Natural killer cell (primary cell): ENCODE data around the gene ITM2B. TPM values are rescaled to one million over a fixed set of nuclear protein-coding genes. Genes with fewer than 3 reads are reported as not detected.

ENCODE experiments used
- ATAC-seq, 3 donors: fragments of 150-1000 bp in 2 of 3; fragments of 200-7000 bp in 1 of 3; cut with Tn5 transposase; 1 replicate in 1 of 3; 2 replicates in 2 of 3; pipeline ENCODE4 v1.10.0; 2021; ENCODE audit warnings: mild to moderate bottlenecking in 2 of 3, moderate library complexity in 2 of 3
- DNase-seq, 2 donors: peaks; one replicate each; pipeline versions ENCODE4 v3.0.0 to v3.0.0-alpha.2; 2013 to 2021; ENCODE audit warnings: mixed read lengths in 1 of 2
- H3K27ac ChIP-seq: one replicate; pipeline ENCODE4 v1.5.1; 2013; ENCODE audit warnings: mild to moderate bottlenecking, low read length
- H3K27me3 ChIP-seq: one replicate; pipeline ENCODE4 v1.6.1; 2013; ENCODE audit warnings: low read length; ENCODE audit not compliant: control insufficient read depth, insufficient read depth
- H3K36me3 ChIP-seq: one replicate; pipeline ENCODE4 v1.6.1; 2013; ENCODE audit warnings: low read length; ENCODE audit not compliant: control insufficient read depth, insufficient read depth
- H3K4me1 ChIP-seq: one replicate; pipeline ENCODE4 v1.6.1; 2013; ENCODE audit warnings: low read length; ENCODE audit not compliant: control insufficient read depth, insufficient read depth
- H3K4me3 ChIP-seq: one replicate; pipeline ENCODE4 v1.5.1; 2013; ENCODE audit warnings: low read length
- H3K9me3 ChIP-seq: one replicate; pipeline ENCODE4 v1.6.1; 2013; ENCODE audit warnings: low read length; ENCODE audit not compliant: control insufficient read depth, insufficient read depth
- H3K27ac Mint-ChIP-seq, 2 donors: one replicate each; pipeline ENCODE4 v1.8.0; 2022; ENCODE audit warnings: mild to moderate bottlenecking in 2 of 2, mixed read lengths in 2 of 2, moderate library complexity in 1 of 2
- H3K27me3 Mint-ChIP-seq, 2 donors: one replicate each; pipeline ENCODE4 v1.8.0; 2022; ENCODE audit warnings: low read depth in 2 of 2, mixed read lengths in 2 of 2
- H3K36me3 Mint-ChIP-seq: one replicate; pipeline ENCODE4 v1.8.0; 2022; ENCODE audit warnings: mixed read lengths
- H3K4me1 Mint-ChIP-seq, 2 donors: one replicate each; pipeline ENCODE4 v1.8.0; 2022; ENCODE audit warnings: mixed read lengths in 2 of 2
- H3K4me3 Mint-ChIP-seq: one replicate; pipeline ENCODE4 v1.8.0; 2022; ENCODE audit warnings: mild to moderate bottlenecking, moderate library complexity, mixed read lengths
- H3K9me3 Mint-ChIP-seq, 2 donors: one replicate each; pipeline ENCODE4 v1.8.0; 2022; ENCODE audit warnings: mixed read lengths in 2 of 2
- CTCF ChIP-seq: fragments of 200-600 bp; IDR thresholded peaks from one replicate; pipeline ENCODE4 v1.8.0; 2022; ENCODE audit warnings: antibody characterized with exemption
- WGBS: methylation state at CpG from one replicate; pipeline ENCODE4 v1.1.7; 2013; ENCODE audit warnings: missing lambda C conversion rate; ENCODE audit not compliant: insufficient coverage; 5-methylcytosine and 5-hydroxymethylcytosine counted together
- intact Hi-C: fragments of 100-400 bp; cut with micrococcal nuclease; formaldehyde crosslinking; loops from one replicate; pipeline ENCODE4 v1.14.2; 2022
- total RNA-seq, 4 donors: library from RNA; stranded (reverse); fragments of 120-200 nt in 1 of 4; gene quantifications; one replicate each; pipeline versions ENCODE4 v1.2.3 to v1.2.4, GENCODE V29; 2013 to 2022

ITM2B gene
- total RNA-seq, 3 donors from 2014 or later (not counting 1 experiment from before 2014, with no cell fraction given) = 305 to 387 (median 309) TPM

- H3K9me3 Mint-ChIP-seq = no peaks in the 10 kb centered on the region
- no peak for DNase-seq
- WGBS = 100% methylated on average over 1 of the region's 2 CpGs
- H3K27ac Mint-ChIP-seq = peak overlapping the region; percentile 73 to 88
- intact Hi-C loops = no loop called here
- Histone ChIP-seq H3K4me1 (peaks cover 22% of the 10 kb centered on the region), H3K9me3 (no peaks in the 10 kb centered on the region), H3K27ac (peak overlapping the region; percentile 58), H3K27me3 (no peaks in the 10 kb centered on the region), H3K4me3 (no peak overlapping the region), H3K36me3 (no peaks in the 10 kb centered on the region)
- H3K4me3 Mint-ChIP-seq = peak overlapping the region; percentile 81
- ATAC-seq = peak; percentile 40 to 63 (median 60)
- TF ChIP-seq CTCF = no peak
- H3K4me1 Mint-ChIP-seq = peaks cover 35 to 42% of the 10 kb centered on the region in 2 donors
- H3K27me3 Mint-ChIP-seq = no peaks in the 10 kb centered on the region
- H3K36me3 Mint-ChIP-seq = no peaks in the 10 kb centered on the region
Observed at GRCh38 chr13:48220592-48220980, 12.4 kb upstream of the ITM2B start.

- peaks cover 22% of the 10 kb centered on the region for H3K4me1 ChIP-seq
- DNase-seq = peak in 1 of 2 donors; percentile 55
- 12% methylated on average over 5 of the region's 8 CpGs for WGBS
Observed at GRCh38 chr13:48220981-48221685, 11.9 kb upstream of the ITM2B start.

DNA sequence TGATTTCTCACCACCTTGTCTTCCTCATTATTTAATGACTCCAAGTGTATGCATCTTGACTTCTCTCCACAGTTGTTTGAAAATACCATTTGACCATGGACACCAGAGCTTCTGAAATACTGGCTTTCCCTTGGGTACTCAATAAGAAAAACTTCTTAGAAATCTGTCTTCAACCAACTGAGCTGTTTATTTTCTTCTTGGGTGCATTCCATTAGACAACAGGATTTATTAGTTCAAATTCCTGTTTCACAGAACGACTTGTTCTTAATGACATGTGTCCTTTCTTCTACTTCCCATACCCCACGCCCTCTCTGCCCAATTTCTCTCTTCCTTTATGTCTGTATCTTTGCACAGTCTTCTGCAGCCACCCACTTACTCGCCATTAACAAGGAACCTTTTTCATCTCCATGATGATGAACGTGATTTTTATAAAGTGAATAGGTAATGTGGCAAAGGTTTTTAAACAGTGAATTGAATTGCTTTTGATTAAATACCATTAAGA is 11.3 kb upstream of the ITM2B start:
- 47% methylated on average over 2 of the region's 4 CpGs for WGBS

More at GRCh38 chr13:48220981-48221685, 11.9 kb upstream of the ITM2B start:
- Mint-ChIP-seq H3K4me3 (peak overlapping the region; percentile 81), H3K4me1 (peaks cover 30 to 37% of the 10 kb centered on the region in 2 donors), H3K27ac (peak overlapping the region; percentile 73 to 88), H3K9me3 (no peaks in the 10 kb centered on the region), H3K27me3 (no peaks in the 10 kb centered on the region), H3K36me3 (no peaks in the 10 kb centered on the region)
- peak; percentile 49 to 63 (median 62) for ATAC-seq
- intact Hi-C loops = no loop called here
- Histone ChIP-seq H3K4me3 (no peak overlapping the region), H3K27ac (peak overlapping the region; percentile 58), H3K9me3 (no peaks in the 10 kb centered on the region), H3K27me3 (no peaks in the 10 kb centered on the region), H3K36me3 (no peaks in the 10 kb centered on the region)
- no peak for TF ChIP-seq CTCF

More for the DNA sequence above, 11.3 kb upstream of the ITM2B start:
- no peak overlapping the region for H3K4me3 ChIP-seq
- no peaks in the 10 kb centered on the region for H3K9me3 Mint-ChIP-seq
- H3K4me1 ChIP-seq = peaks cover 22% of the 10 kb centered on the region
- no peaks in the 10 kb centered on the region for H3K9me3 ChIP-seq
- no peaks in the 10 kb centered on the region for H3K36me3 ChIP-seq
- ATAC-seq (no peak), DNase-seq (peak in 1 of 2 donors; percentile 23)
- peaks cover 30 to 37% of the 10 kb centered on the region in 2 donors for H3K4me1 Mint-ChIP-seq
- intact Hi-C loops = no loop called here
- H3K27ac Mint-ChIP-seq = peak overlapping the region; percentile 73 to 88
- peak overlapping the region; percentile 81 for H3K4me3 Mint-ChIP-seq
- H3K27me3 Mint-ChIP-seq = peaks cover 0 to under 1% of the 10 kb centered on the region in 2 donors
- H3K36me3 Mint-ChIP-seq = no peaks in the 10 kb centered on the region
- no peaks in the 10 kb centered on the region for H3K27me3 ChIP-seq
- no peak for TF ChIP-seq CTCF
- H3K27ac ChIP-seq = peak overlapping the region; percentile 58
